DMS 273 treated with DMSO at 0.1 percent for 48 hours (cell line): ENCODE data around the gene NDST3.

Source experiments
- DNase-seq: peaks from one replicate; lab custom pipeline; 2025; lab: John Stamatoyannopoulos, UW

The NDST3 gene

GRCh38 chr4:118081434-118081833 is 47.1 kb downstream of the NDST3 start:
- DNase-seq: no peak

- no peak for DNase-seq
These were observed 47.9 kb downstream of the NDST3 start for GRCh38 chr4:118082182-118082581.

GRCh38 chr4:118085700-118086099 is 51.4 kb downstream of the NDST3 start:
- DNase-seq: no peak

- no peak for DNase-seq
These were observed 52.1 kb downstream of the NDST3 start for GRCh38 chr4:118086344-118086743.

GRCh38 chr4:118087366-118087765 is 53.1 kb downstream of the NDST3 start:
- no peak for DNase-seq

- DNase-seq: no peak
These were observed 64.8 kb downstream of the NDST3 start for GRCh38 chr4:118099106-118099505.

GRCh38 chr4:118102195-118102594 is 67.9 kb downstream of the NDST3 start:
- no peak for DNase-seq

DNA sequence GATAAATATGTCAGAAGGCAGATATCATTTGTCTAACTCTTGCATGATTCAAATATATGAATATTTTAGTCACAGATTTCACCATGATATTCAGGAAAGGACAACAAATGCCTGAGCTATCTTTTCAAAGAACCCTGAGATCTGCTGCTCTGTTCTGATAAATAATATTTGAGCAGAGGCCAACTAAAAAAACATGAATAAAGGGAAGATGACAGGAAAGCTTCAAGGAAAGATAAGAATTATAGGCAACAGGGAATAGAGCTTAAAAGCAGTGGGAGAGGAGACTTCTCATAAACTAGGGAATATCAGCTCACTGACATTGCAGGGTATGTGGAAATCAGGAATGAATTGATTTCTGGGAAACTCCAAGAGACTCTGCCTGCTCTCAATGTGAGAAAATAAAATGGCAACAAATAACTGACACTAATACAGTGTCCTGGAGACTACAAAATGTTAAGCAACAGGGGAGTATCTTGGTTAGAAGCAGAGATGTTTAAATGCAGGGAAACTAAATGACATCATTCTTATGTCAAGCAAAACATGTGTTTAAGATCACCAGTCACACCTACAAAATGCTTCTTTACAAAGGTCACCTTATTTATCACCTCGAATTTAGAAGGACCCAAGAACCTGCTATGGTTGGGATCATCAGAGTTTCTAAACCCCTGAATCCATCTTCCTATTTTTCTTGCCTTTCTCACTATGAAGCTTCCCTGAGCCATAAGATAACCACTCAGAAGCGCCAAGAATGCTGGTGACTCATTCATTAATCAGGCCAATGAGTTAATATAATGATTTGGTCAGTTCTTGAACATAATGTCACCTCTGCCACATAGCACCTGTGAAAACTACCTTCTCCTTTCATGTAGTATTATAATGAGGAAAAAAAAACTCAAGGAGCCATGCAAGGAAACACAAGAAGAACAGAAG is 78.1 kb downstream of the NDST3 start:
- DNase-seq: no peak

GRCh38 chr4:118113220-118113619 is 78.9 kb downstream of the NDST3 start:
- DNase-seq: no peak

DNA sequence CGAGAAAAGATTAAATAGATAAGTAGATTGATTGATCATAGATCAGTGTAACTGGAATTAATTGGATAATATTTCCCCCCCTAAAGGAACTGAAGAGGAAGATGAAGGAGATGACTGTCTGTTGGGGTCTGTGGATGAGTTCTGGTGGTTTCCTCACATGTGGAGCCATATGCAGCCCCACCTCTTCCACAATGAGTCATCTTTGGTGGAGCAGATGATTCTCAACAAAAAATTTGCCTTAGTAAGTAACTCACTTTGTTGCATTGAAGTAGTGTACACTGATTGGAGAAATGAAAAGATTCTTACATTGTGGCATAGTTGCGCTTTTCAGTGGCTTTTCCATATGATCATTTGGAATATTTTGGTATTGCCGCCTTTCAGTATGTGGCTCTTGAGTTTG is 80.4 kb downstream of the NDST3 start:
- no peak for DNase-seq

DNA sequence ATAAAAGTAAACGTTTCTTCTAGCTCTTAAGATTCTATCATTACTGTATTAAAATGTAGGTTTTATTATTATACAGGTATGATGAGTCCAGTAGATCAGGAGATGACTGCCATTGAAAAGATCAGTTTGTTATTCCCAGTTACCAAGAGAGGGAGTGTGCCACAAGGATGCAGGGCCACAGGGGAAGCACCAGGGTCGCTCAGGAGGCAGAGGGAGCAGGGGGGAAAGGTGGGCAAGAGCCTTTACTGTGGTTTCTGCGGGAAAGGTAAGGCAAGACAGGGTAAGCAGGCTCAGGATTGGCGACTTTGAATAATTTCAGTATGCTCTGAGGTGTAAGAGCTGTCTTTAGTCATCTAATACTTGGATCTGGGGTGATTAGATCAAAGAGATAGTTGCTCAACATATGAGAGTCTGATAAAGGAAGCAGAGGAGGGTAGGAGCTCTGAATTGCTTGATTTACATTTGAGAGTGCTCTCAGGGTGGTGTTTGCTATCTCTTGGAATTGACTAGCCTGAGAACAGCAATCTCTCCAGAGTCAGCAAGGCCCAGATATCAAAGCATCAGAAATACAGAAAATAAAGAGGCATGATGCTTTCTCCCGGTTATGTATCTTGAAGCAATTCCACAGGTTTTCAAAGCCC is 86.0 kb downstream of the NDST3 start:
- DNase-seq: no peak

GRCh38 chr4:118124997-118125396 is 90.7 kb downstream of the NDST3 start:
- DNase-seq: no peak

DNA sequence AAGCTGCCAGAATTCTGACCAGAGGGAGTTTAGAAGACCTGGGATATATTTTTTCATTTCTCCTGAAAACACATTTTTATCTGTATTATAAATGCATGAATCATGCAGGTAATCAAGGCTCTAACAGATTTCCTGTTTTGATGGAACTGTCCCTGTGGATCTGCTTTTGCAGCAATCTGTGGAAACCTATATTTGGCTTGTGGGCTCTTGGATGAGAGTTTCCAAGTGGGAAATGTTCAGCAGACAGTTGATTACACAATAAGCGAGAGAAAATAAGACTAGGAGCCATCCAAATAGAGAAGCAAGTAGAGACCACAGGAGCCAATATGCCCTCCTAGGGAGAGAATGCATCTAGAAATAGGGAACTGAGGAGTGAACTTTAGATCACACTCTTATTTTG is 105.0 kb downstream of the NDST3 start:
- DNase-seq: no peak

GRCh38 chr4:118141240-118141639 is 107.0 kb downstream of the NDST3 start:
- no peak for DNase-seq

- DNase-seq: no peak
These were observed 120.4 kb downstream of the NDST3 start for GRCh38 chr4:118154649-118155048.

DNA sequence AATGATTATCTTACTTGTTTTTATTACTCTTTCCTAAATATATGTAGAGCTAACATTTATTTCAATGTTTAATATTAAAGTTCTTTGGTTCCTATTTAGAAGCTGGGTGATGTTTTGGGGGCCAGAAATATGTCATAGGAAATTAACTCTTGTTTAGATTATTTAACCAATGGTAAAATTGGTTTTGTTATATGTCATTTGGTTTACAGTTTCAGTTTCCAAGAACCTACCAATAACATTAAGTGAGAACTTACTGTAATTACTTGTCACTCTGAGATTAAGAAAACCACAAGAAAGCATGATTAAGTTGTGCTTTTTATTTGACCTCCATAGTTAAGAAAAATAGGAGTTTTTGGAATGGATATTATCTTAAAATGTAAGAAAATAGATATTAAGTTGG is 121.2 kb downstream of the NDST3 start:
- DNase-seq: no peak

- no peak for DNase-seq
These were observed 124.6 kb downstream of the NDST3 start for GRCh38 chr4:118158763-118159375.

DNA sequence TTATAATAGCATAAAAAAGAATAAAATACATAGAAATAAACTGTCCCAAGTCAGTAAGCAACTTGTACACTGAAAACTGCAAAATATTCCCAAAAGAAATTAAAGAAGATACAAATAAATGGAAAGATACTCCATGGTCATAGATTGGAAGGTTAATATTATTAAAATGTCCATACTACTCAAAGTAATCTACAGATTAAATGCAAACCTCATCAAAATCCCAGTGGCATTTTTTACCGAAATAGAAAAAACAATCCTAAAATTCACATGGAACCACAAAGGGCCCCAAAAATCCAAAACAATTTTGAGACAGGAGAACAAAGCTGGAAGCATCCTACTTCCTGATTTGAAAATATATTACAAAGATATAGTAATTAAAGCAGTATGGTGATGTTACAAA is 133.0 kb downstream of the NDST3 start:
- no peak for DNase-seq

DNA sequence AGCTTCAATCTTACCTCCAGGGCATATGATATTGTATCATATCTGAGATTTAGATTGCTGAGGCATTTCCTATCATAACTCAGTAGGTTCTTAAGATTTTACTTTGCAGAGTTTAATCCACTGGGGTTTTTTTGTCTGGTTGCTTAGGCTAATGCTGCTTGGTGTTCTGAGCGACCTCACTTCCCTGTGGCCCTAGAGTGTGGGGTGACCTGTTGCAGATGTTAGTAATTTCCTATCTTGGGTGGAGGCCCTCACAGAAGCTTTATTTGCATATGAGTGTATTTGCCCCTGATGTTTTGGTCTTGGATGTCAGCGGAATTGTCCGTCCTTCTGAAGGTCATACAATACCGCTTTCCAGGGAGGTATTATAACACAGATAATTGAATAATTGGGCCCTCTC is 137.1 kb downstream of the NDST3 start:
- no peak for DNase-seq

DNA sequence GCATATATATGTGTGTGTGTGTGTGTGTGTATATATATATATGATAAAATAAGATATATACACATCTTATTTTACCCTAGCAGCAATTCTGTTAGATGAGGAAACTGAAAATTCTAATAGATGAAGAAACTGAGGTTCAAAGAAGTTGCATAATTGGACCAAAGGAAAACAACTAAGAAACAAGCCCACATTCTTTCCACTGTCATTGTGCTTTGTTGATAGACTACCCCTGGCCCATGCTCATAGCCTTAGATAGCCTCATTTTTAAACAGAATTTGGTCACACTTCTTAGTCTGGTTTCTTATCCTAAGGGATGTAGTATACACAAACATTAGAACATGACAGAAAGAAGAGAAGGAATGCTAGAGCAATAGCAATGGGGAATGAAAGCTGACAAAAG is 138.8 kb downstream of the NDST3 start:
- no peak for DNase-seq

DNA sequence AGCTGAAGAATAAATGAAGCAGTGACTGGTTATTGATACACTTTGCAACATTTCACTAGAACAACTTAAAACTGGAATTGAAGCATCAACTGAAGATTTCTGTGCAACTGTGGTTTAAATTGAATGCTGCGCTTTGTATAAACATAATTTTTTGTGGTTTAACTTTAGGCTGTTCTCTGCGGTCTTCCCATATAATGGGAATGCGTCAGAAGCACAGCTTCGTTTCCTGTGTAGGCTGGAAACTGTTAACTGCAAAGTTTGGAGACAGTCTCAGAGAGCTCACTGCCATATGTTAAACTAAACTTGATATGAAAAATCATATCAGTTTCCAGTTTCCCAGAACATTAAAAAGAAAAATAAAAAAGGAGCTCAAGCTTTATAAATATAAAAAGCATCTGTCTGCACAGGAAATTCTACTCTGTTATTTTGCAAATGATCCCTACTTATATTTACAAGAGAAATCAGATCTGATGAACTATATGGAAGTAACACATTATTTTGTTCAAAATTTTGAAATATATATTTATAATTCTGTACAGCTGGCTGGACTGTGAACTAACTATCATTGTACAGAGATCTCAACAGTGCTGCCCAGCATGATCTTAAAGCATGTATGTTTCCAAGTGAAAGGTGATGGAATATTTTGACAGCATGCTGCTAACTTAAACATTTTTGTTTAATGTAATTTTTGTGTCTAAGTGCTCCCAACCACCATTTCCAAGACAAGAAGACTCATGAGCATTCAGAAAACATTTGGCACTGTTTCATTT is 139.9 kb downstream of the NDST3 start:
- DNase-seq: no peak

GRCh38 chr4:118175506-118175905 is 141.2 kb downstream of the NDST3 start:
- DNase-seq: no peak
